HG02943 (cell line): ENCODE results near the gene EGR1.

ENCODE experiments used
- ATAC-seq: cut with Tn5 transposase; IDR thresholded peaks from one replicate; pipeline ENCODE4 v1.9.1; 2021; ENCODE audit warnings: mild to moderate bottlenecking, low read depth, moderate library complexity; ENCODE audit not compliant: unreplicated experiment

The EGR1 gene

GRCh38 chr5:138452720-138453119, 12.6 kb upstream of the EGR1 start:
- ATAC-seq: no peak

GRCh38 chr5:138453590-138453989, 11.7 kb upstream of the EGR1 start:
- no peak for ATAC-seq

GRCh38 chr5:138454121-138454520, 11.2 kb upstream of the EGR1 start:
- ATAC-seq: no peak

- ATAC-seq: no peak
Observed at GRCh38 chr5:138455232-138455930, 9.9 kb upstream of the EGR1 start.

- ATAC-seq: no peak
Observed at GRCh38 chr5:138457531-138458275, 7.6 kb upstream of the EGR1 start.

GRCh38 chr5:138458384-138458783, 6.9 kb upstream of the EGR1 start:
- no peak for ATAC-seq

GRCh38 chr5:138458856-138459255, 6.4 kb upstream of the EGR1 start:
- no peak for ATAC-seq

- no peak for ATAC-seq
Observed at GRCh38 chr5:138459311-138459933, 5.9 kb upstream of the EGR1 start.

- no peak for ATAC-seq
Observed at GRCh38 chr5:138460032-138460693, 5.1 kb upstream of the EGR1 start.

- no peak for ATAC-seq
Observed at GRCh38 chr5:138461343-138462125, 3.7 kb upstream of the EGR1 start.

- no peak for ATAC-seq
Observed at GRCh38 chr5:138463419-138464007, 1.8 kb upstream of the EGR1 start.

- ATAC-seq: peak; percentile 50
Observed at GRCh38 chr5:138464008-138464387, 1.3 kb upstream of the EGR1 start.

- peak; percentile 76 for ATAC-seq
Observed at GRCh38 chr5:138464388-138465260, 655 bp upstream of the EGR1 start.

- no peak for ATAC-seq
Observed at GRCh38 chr5:138466125-138466899, 1.0 kb downstream of the EGR1 start.

- no peak for ATAC-seq
Observed at GRCh38 chr5:138466900-138467710, 1.8 kb downstream of the EGR1 start.

- no peak for ATAC-seq
Observed at GRCh38 chr5:138467711-138468132, 2.4 kb downstream of the EGR1 start.

GRCh38 chr5:138468133-138468965, 3.1 kb downstream of the EGR1 start:
- ATAC-seq: no peak
